ENCODE results near the gene DPM2. TPM values are rescaled to one million over a fixed set of nuclear protein-coding genes. Genes with fewer than 3 reads are reported as not detected.

Gene DPM2
- total RNA-seq, 2 experiments from 2014 or later, result 55.4 to 57.6 TPM

DNA sequence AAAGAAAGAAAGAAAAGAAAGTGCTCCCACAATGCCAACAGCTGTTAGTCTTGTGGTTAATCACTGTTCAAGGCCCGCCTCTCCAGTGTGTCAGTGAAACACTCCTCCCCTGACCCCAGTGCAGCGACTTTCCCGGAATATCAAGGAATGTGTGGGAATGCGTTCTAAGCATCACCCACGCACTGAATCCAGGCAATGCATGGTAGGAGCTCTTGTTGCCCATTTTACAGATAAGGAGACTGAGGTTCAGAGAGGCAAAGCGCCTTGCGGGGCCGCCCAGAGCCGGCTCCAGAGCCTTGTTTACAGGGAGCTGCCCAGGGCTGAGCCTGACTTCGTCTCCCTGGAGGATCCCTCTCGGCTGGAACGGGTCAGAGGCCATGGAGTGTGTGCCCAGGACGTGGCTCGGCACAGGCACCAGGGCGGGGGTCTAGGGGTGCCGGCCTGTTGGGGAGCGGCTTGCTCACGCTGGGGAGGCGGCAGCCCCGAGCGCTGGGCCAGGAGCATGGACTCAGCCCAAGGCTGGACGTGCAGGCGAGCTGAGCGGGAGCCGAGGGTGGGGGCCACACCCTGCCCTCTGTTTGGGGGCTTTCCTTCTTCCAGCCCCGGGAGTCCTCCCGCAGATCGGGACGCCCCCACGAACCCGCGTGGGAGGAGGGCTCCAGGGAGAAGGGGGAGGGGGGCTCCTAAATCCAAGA is 39.1 kb downstream of the DPM2 start:
- no peaks in the 10 kb centered on the region for H3K27me3 Mint-ChIP-seq
- peaks cover 1% of the 10 kb centered on the region for H3K9me3 Mint-ChIP-seq
- peaks cover 29% of the 10 kb centered on the region for H3K4me1 Mint-ChIP-seq
- peak overlapping the region; percentile 88 for H3K4me3 Mint-ChIP-seq
- DNase-seq, result peak; percentile 41
- H3K27ac Mint-ChIP-seq, result peak overlapping the region; percentile 83
- H3K36me3 Mint-ChIP-seq, result peaks cover 46% of the 10 kb centered on the region

GRCh38 chr9:127897193-127897692 is 40.4 kb downstream of the DPM2 start:
- no peak for DNase-seq
- Mint-ChIP-seq H3K36me3 (peaks cover 57% of the 10 kb centered on the region), H3K4me3 (no peak overlapping the region), H3K9me3 (peaks cover 3% of the 10 kb centered on the region), H3K27me3 (no peaks in the 10 kb centered on the region), H3K27ac (no peak overlapping the region), H3K4me1 (peaks cover 24% of the 10 kb centered on the region)

GRCh38 chr9:127896395-127897192 is 41.1 kb downstream of the DPM2 start:
- H3K4me3 Mint-ChIP-seq, result no peak overlapping the region
- H3K27me3 Mint-ChIP-seq, result no peaks in the 10 kb centered on the region
- no peak overlapping the region for H3K27ac Mint-ChIP-seq
- peaks cover 20% of the 10 kb centered on the region for H3K4me1 Mint-ChIP-seq
- H3K36me3 Mint-ChIP-seq, result peaks cover 57% of the 10 kb centered on the region
- no peak for DNase-seq
- H3K9me3 Mint-ChIP-seq, result peaks cover 3% of the 10 kb centered on the region

DNA sequence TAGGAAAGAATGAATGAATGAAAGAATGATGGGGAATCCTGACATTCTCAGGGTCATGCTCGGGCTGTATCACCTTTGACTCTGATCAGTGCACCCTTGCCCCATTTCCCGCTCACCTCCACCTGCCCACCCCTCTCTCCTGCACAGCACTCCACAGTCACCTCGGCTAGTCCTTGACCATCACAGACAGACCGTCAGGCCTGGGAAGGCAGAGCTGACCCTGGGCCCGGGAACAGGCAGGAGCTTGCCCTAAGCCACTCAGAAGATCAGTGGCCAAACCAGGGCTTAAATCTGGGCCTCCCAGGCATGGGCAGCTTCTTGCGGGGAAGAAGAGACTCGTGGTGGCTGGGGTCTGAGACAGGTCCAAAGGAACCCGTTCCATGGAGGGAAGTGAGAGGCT is 41.8 kb downstream of the DPM2 start:
- no peak overlapping the region for H3K27ac Mint-ChIP-seq
- no peaks in the 10 kb centered on the region for H3K27me3 Mint-ChIP-seq
- no peak overlapping the region for H3K4me3 Mint-ChIP-seq
- peaks cover 17% of the 10 kb centered on the region for H3K4me1 Mint-ChIP-seq
- peaks cover 60% of the 10 kb centered on the region for H3K36me3 Mint-ChIP-seq
- no peak for DNase-seq
- H3K9me3 Mint-ChIP-seq, result peaks cover 3% of the 10 kb centered on the region

DNA sequence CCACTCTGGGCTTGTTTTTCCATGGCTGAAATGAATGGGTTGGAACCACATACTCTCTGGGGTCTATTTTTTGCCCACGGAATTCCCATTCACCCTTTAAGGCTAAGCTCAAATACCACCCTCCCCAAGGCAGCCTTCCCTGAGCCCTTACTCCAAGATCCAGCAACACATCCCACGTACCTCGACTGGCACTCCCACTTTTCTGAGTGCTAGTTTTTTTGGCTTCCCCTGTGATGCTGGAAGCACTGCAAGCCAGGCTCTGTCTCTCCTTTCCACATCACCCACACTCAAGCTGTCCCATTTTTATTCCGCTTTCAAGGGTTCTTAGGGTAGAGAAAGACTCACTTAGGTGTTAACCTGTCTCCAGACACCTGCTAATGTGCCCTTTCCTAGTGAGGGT is 44.3 kb downstream of the DPM2 start:
- no peak for DNase-seq
- H3K36me3 Mint-ChIP-seq, result peaks cover 62% of the 10 kb centered on the region

GRCh38 chr9:127892831-127893230 is 44.8 kb downstream of the DPM2 start:
- no peak for DNase-seq
- Mint-ChIP-seq H3K4me3 (no peak overlapping the region), H3K9me3 (peaks cover 3% of the 10 kb centered on the region), H3K4me1 (peaks cover 8% of the 10 kb centered on the region), H3K27me3 (no peaks in the 10 kb centered on the region), H3K27ac (no peak overlapping the region), H3K36me3 (peaks cover 61% of the 10 kb centered on the region)

More for the DNA sequence above, 44.3 kb downstream of the DPM2 start:
- Mint-ChIP-seq H3K27ac (peak overlapping the region; percentile 17), H3K9me3 (peaks cover 3% of the 10 kb centered on the region), H3K4me1 (peaks cover 9% of the 10 kb centered on the region), H3K4me3 (no peak overlapping the region), H3K27me3 (no peaks in the 10 kb centered on the region)

DNA sequence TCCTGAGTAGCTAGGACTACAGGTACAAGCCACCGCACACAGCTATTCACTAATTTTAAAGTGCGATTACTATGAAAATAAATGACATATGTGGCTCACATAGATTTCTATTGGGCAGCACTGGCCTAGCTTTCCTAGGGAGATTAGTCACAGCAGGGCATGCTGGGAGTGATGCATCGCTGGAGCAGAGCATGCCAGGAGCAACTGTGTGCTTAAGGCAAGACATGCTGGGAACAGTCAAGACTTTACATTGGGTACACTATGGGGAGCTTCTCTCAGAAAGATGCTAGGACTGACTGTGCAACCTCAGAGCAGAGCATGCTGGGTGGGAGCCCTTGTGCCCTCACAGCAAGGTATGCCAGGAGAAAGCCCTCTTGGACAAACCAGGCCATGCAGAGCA is 47.6 kb downstream of the DPM2 start:
- Mint-ChIP-seq H3K4me1 (peaks cover 8% of the 10 kb centered on the region), H3K27ac (no peak overlapping the region), H3K36me3 (peaks cover 48% of the 10 kb centered on the region), H3K9me3 (peaks cover 3% of the 10 kb centered on the region), H3K4me3 (no peak overlapping the region), H3K27me3 (no peaks in the 10 kb centered on the region)
- no peak for DNase-seq

DNA sequence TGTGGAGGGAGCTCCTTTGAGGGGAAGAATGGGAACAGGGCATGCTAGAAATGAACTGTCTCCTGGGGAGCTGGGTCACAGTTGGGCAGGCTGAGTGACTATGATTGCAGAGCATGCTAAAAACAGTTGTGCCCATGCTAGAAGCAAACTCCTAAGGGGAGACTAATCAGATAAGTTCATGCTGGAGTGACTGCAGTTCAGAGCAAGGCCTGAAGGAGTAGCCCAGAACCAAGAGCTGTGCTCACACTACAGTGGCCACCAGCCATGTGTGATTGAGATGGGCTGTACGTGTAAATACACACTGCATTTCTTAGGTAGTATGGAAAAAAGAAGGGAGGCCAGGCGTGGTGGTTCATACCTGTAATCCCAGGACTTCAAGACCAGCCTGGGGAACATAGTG is 49.9 kb downstream of the DPM2 start:
- Mint-ChIP-seq H3K36me3 (peaks cover 39% of the 10 kb centered on the region), H3K4me3 (no peak overlapping the region), H3K9me3 (no peaks in the 10 kb centered on the region), H3K27ac (no peak overlapping the region), H3K27me3 (no peaks in the 10 kb centered on the region), H3K4me1 (peaks cover 6% of the 10 kb centered on the region)
- no peak for DNase-seq

GRCh38 chr9:127886401-127886972 is 51.2 kb downstream of the DPM2 start:
- H3K36me3 Mint-ChIP-seq, result peaks cover 33% of the 10 kb centered on the region
- no peaks in the 10 kb centered on the region for H3K27me3 Mint-ChIP-seq
- no peak for DNase-seq
- H3K9me3 Mint-ChIP-seq, result no peaks in the 10 kb centered on the region
- H3K4me3 Mint-ChIP-seq, result no peak overlapping the region
- peaks cover 7% of the 10 kb centered on the region for H3K4me1 Mint-ChIP-seq
- no peak overlapping the region for H3K27ac Mint-ChIP-seq

DNA sequence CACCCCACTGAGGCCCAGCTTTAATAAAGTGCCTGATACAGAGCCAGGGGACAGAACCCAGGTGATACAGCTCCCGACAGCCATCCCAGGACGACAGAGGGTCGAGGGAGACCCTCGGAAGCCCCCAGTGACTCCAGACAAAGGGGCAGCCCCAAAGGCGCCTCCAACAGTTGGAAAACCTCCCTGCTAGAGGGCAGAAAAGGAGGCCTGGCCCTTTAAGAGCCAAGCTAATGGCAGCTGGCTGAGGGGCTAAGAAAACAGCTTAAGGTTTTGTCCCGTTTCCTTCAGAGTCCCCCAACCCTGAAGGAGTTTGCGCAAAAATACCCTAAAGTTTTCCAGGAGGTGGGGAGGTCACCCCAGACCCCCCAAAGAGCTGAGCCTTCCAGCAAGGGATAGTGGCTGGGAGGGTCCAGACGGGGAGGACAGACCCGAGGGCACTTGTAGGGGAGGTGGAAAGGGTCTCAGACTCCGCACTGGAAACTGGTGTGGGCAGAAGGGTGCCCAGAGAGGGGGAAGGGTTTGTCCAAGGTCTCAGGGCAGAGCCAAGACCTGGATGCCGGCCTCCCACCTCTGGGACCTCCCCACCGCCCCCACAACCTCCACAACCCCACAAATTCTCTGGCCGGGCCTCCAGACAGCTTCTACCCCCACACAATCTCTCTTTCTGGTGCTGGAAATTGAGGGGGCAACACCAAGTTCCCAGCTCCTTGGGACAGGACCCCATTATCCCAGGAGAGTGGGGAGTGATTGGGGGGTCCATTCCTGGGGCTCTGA is 52.0 kb downstream of the DPM2 start:
- peaks cover 30% of the 10 kb centered on the region for H3K36me3 Mint-ChIP-seq
- no peak overlapping the region for H3K27ac Mint-ChIP-seq
- H3K27me3 Mint-ChIP-seq, result no peaks in the 10 kb centered on the region
- no peak for DNase-seq
- H3K4me3 Mint-ChIP-seq, result no peak overlapping the region
- H3K9me3 Mint-ChIP-seq, result no peaks in the 10 kb centered on the region
- peaks cover 7% of the 10 kb centered on the region for H3K4me1 Mint-ChIP-seq

Other genes starting within 250 kb of the DPM2 start
- not detected for gene CFAP157, start 230.9 kb downstream of the DPM2 start, total RNA-seq
- 10 to 100 TPM; 19.7 to 21.2 TPM for gene PTRH1, start 222.2 kb downstream of the DPM2 start, total RNA-seq
- 1 to 10 TPM; 1.3 to 1.4 TPM for gene TTC16, start 221.8 kb downstream of the DPM2 start, total RNA-seq
- 10 to 100 TPM; 17.7 to 18.1 TPM for gene TOR2A, start 202.6 kb downstream of the DPM2 start, total RNA-seq
- gene SH2D3C, start 159.2 kb downstream of the DPM2 start, total RNA-seq, result 10 to 100 TPM; 20.4 to 21.5 TPM
- gene CDK9, start 151.8 kb downstream of the DPM2 start, total RNA-seq, result 10 to 100 TPM; 85.2 to 94.2 TPM
- 10 to 100 TPM; 86.3 to 88.0 TPM for gene FPGS, start 135.0 kb downstream of the DPM2 start, total RNA-seq
- 10 to 100 TPM; 17.7 to 18.8 TPM for gene ENG, start 83.2 kb downstream of the DPM2 start, total RNA-seq
- 10 to 100 TPM in 1 of 2 experiments, 1 to 10 TPM in 1; 9.9 to 11.7 TPM for gene AK1, start 60.2 kb downstream of the DPM2 start, total RNA-seq
- gene ST6GALNAC6, start 38.3 kb downstream of the DPM2 start, total RNA-seq, result 10 to 100 TPM; 44.5 to 45.1 TPM
- gene ST6GALNAC4, start 20.8 kb downstream of the DPM2 start, total RNA-seq, result 10 to 100 TPM; 45.3 to 51.2 TPM
- gene PIP5KL1, start 7.1 kb downstream of the DPM2 start, total RNA-seq, result 1 to 10 TPM; 2.3 to 3.2 TPM
- 10 to 100 TPM; 77.2 to 83.8 TPM for gene EEIG1, start 43.1 kb upstream of the DPM2 start, total RNA-seq
- 10 to 100 TPM; 11.2 to 12.0 TPM for gene NAIF1, start 129.5 kb upstream of the DPM2 start, total RNA-seq
- 10 to 100 TPM; 13.0 to 14.5 TPM for gene SLC25A25, start 130.4 kb upstream of the DPM2 start, total RNA-seq
- gene PTGES2, start 189.9 kb upstream of the DPM2 start, total RNA-seq, result 10 to 100 TPM; 63.3 to 66.1 TPM
- not detected for gene LCN2, start 211.6 kb upstream of the DPM2 start, total RNA-seq
- 10 to 100 TPM; 74.1 to 77.3 TPM for gene BBLN, start 222.4 kb upstream of the DPM2 start, total RNA-seq

Data from activated naive CD8-positive, alpha-beta T cell treated with anti-CD3 and anti-CD28 coated beads for 36 hours (primary cell).